Subcutaneous adipose tissue (tissue), 4 donors: Measurements from ENCODE around the gene BMAL1. TPM values are rescaled to one million over a fixed set of nuclear protein-coding genes. Genes with fewer than 3 reads are reported as not detected.

ENCODE experiments used
- CTCF ChIP-seq: fragments of 450-650 bp; IDR thresholded peaks from one replicate; pipeline ENCODE4 v1.5.1; 2016; ENCODE audit warnings: low read depth, mild to moderate bottlenecking, control low read depth, antibody characterized with exemption, moderate library complexity
- total RNA-seq, 4 donors: library from RNA; depleted of rRNA; stranded (reverse); fragments of >200 nt; gene quantifications; one replicate each; pipeline ENCODE4 v1.1.0, GENCODE V29; 2016

BMAL1 gene
- total RNA-seq, 4 donors from 2014 or later, result 40.8 to 81.8 (median 54.0) TPM

- no peak for TF ChIP-seq CTCF
These were observed 37.2 kb downstream of the BMAL1 start for GRCh38 chr11:13314676-13315394.

- TF ChIP-seq CTCF, result no peak
These were observed 38.2 kb downstream of the BMAL1 start for GRCh38 chr11:13315517-13316432.

- no peak for TF ChIP-seq CTCF
These were observed 39.0 kb downstream of the BMAL1 start for GRCh38 chr11:13316528-13316961.

GRCh38 chr11:13317293-13318080 is 39.9 kb downstream of the BMAL1 start:
- TF ChIP-seq CTCF, result no peak

GRCh38 chr11:13318498-13319295 is 41.1 kb downstream of the BMAL1 start:
- no peak for TF ChIP-seq CTCF

GRCh38 chr11:13320688-13321087 is 43.1 kb downstream of the BMAL1 start:
- no peak for TF ChIP-seq CTCF
